ENCODE results near the gene GPN2. TPM values are rescaled to one million over a fixed set of nuclear protein-coding genes. Genes with fewer than 3 reads are reported as not detected.

GPN2 gene
- total RNA-seq, 1 donor from 2014 or later = 6.8 TPM

DNA sequence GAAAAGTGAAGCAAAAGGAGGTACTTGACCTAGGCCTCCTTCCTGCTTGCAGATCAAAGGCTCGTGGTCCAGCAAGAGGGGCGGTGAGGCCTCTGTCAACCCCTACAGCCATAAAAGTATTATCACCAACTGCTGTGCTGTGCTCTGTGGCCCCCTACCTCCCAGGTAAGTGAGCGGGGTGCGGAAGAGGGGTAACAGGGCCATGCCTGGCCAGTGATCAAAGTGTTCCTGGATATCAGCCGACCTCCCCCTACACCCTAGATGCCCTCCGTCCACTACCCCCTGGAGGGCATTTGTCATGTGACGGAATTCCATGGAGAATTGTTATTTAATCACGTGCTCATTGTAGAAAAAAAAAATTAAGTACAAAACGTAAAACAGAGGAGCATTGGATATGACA is 37.4 kb downstream of the GPN2 start:
- no peak for DNase-seq (ENCODE audit: low spot score)
- H3K36me3 Mint-ChIP-seq = peaks cover 17% of the 10 kb centered on the region
- Histone ChIP-seq H3K27ac (no peak overlapping the region), H3K36me3 (no peaks in the 10 kb centered on the region), H2AFZ (replicated peaks) (no peak overlapping the region), H3K27me3 (no peaks in the 10 kb centered on the region), H3F3A (ENCODE audit: low read depth) (peaks cover under 1% of the 10 kb centered on the region), H3K4me1 (peaks cover 12% of the 10 kb centered on the region), H3K4me3 (no peak overlapping the region), H3K9me3 (ENCODE audit: low read depth) (no peaks in the 10 kb centered on the region), H4K20me1 (ENCODE audit: low read depth) (no peaks in the 10 kb centered on the region), H3K4me2 (no peak overlapping the region), H3K79me2 (ENCODE audit: low read depth) (no peaks in the 10 kb centered on the region), H3K9ac (no peak overlapping the region)
- H3K9me3 Mint-ChIP-seq = no peaks in the 10 kb centered on the region
- H3K27me3 Mint-ChIP-seq (ENCODE audit: insufficient read depth, low read depth) = peaks cover 5% of the 10 kb centered on the region
- peak overlapping the region; percentile 33 for H3K27ac Mint-ChIP-seq
- TF ChIP-seq EZH2 (IDR thresholded peaks at IDR 0.05) (no peak), EZH2phosphoT487 (IDR thresholded peaks at IDR 0.05) (no peak)
- TF ChIP-seq, protein P1, sequence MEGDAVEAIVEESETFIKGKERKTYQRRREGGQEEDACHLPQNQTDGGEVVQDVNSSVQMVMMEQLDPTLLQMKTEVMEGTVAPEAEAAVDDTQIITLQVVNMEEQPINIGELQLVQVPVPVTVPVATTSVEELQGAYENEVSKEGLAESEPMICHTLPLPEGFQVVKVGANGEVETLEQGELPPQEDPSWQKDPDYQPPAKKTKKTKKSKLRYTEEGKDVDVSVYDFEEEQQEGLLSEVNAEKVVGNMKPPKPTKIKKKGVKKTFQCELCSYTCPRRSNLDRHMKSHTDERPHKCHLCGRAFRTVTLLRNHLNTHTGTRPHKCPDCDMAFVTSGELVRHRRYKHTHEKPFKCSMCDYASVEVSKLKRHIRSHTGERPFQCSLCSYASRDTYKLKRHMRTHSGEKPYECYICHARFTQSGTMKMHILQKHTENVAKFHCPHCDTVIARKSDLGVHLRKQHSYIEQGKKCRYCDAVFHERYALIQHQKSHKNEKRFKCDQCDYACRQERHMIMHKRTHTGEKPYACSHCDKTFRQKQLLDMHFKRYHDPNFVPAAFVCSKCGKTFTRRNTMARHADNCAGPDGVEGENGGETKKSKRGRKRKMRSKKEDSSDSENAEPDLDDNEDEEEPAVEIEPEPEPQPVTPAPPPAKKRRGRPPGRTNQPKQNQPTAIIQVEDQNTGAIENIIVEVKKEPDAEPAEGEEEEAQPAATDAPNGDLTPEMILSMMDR (IDR thresholded peaks at IDR 0.05) = no peak
- H3K4me3 Mint-ChIP-seq = no peak overlapping the region
- peaks cover 3% of the 10 kb centered on the region for H3K4me1 Mint-ChIP-seq

DNA sequence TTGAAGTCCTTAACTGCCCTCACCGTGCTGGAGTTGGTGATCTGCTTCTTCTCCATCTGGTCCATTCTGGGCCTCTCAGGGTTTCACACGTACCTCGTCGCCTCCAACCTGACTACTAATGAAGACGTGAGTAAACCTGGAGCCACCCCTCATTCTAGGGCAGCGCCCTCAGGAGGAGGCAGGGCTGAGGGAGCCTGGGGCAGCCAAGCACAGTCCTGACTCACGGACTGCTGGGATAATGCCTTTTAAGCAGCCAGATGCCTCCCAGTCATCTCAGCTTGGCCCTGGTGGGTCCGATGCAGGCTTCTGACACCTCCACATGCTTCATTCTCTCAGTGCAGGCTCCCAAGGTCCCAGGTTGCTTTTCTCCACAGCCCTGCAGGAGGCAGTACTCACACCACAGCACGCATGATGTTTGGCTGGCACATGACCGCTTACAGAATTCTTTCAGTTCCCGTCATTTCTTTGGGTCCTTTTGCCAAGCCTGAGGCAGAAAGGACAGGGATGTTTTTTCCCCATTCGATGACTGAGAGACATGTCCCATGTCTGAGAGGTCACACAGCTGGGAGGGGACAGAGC is 38.9 kb downstream of the GPN2 start:
- peaks cover 4% of the 10 kb centered on the region for H3K4me1 ChIP-seq
- no peak for DNase-seq (ENCODE audit: low spot score)
- no peaks in the 10 kb centered on the region for H3K9me3 ChIP-seq (ENCODE audit: low read depth)
- no peaks in the 10 kb centered on the region for H3F3A ChIP-seq (ENCODE audit: low read depth)
- H2AFZ ChIP-seq (replicated peaks) = no peak overlapping the region
- no peaks in the 10 kb centered on the region for H4K20me1 ChIP-seq (ENCODE audit: low read depth)
- no peak for TF ChIP-seq EZH2phosphoT487 (IDR thresholded peaks at IDR 0.05)
- TF ChIP-seq EZH2 (IDR thresholded peaks at IDR 0.05) = no peak
- TF ChIP-seq, protein P1 (IDR thresholded peaks at IDR 0.05) = no peak
- H3K4me3 ChIP-seq = no peak overlapping the region
- no peaks in the 10 kb centered on the region for H3K4me1 Mint-ChIP-seq
- H3K27ac ChIP-seq = no peak overlapping the region
- H3K4me2 ChIP-seq = no peak overlapping the region
- H3K9ac ChIP-seq = no peak overlapping the region
- no peaks in the 10 kb centered on the region for H3K27me3 ChIP-seq
- H3K4me3 Mint-ChIP-seq = no peak overlapping the region
- H3K27me3 Mint-ChIP-seq (ENCODE audit: insufficient read depth, low read depth) = peaks cover 3% of the 10 kb centered on the region
- H3K36me3 ChIP-seq = no peaks in the 10 kb centered on the region
- H3K9me3 Mint-ChIP-seq = no peaks in the 10 kb centered on the region
- peaks cover 18% of the 10 kb centered on the region for H3K36me3 Mint-ChIP-seq
- no peak overlapping the region for H3K27ac Mint-ChIP-seq
- no peaks in the 10 kb centered on the region for H3K79me2 ChIP-seq (ENCODE audit: low read depth)

DNA sequence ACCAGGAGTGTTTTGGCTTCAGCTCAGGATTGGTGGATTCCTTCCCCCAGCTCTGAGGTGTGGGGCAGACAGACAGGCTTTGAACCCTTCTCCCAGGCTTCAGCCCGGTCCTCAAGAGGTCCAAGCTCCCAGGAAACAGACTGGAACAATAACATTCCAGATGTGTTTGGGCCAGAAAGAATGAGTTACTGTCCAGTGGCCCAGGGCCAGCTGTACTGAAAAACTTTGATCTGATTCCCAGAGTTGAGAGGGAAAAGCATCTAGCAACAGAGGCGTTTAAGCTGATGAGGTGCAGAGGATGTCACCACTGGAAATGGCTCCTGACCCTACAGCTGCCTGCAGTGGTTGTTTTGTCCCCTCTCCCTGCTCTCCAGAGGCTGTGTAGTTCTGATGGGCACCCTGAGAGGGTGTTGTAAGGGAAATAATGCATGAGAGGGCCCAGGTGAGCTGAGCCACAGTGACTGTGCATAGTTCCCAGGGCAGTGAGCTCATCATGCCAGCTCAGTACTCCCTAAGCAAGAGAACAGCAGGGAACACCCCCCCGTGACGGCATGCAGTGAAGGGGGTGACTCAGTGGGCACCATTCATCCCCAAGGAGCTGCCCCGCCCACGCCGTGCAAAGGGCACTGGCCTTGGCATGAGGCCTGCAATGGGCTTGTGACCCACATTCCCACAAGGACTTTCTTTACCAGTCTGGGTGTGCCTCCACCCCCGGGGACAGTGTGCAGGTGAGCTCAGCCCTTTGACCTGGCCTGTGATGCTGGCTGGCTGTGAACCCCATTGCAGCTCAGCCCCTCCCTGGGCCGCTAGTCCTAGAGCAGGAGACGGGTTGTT is 40.9 kb downstream of the GPN2 start:
- Histone ChIP-seq H3K27ac (no peak overlapping the region), H3K4me2 (no peak overlapping the region), H2AFZ (replicated peaks) (no peak overlapping the region), H4K20me1 (ENCODE audit: low read depth) (no peaks in the 10 kb centered on the region), H3K4me3 (no peak overlapping the region), H3F3A (ENCODE audit: low read depth) (no peaks in the 10 kb centered on the region), H3K79me2 (ENCODE audit: low read depth) (no peaks in the 10 kb centered on the region), H3K36me3 (no peaks in the 10 kb centered on the region), H3K9ac (no peak overlapping the region), H3K4me1 (no peaks in the 10 kb centered on the region), H3K9me3 (ENCODE audit: low read depth) (no peaks in the 10 kb centered on the region), H3K27me3 (no peaks in the 10 kb centered on the region)
- Mint-ChIP-seq H3K4me1 (no peaks in the 10 kb centered on the region), H3K9me3 (no peaks in the 10 kb centered on the region), H3K36me3 (peaks cover 17% of the 10 kb centered on the region), H3K27me3 (ENCODE audit: insufficient read depth, low read depth) (peaks cover 3% of the 10 kb centered on the region), H3K27ac (no peak overlapping the region), H3K4me3 (no peak overlapping the region)
- no peak for TF ChIP-seq EZH2 (IDR thresholded peaks at IDR 0.05)
- TF ChIP-seq, protein P1 (IDR thresholded peaks at IDR 0.05) = no peak
- TF ChIP-seq EZH2phosphoT487 (IDR thresholded peaks at IDR 0.05) = no peak
- no peak for DNase-seq (ENCODE audit: low spot score)

Measured in neural progenitor cell (in vitro differentiated cells).